Myocyte (in vitro differentiated cells): ENCODE data around the gene CALN1. TPM values are rescaled to one million over a fixed set of nuclear protein-coding genes. Genes with fewer than 3 reads are reported as not detected.
"Not testable (repeated sequence)": the region's sequence is repeated elsewhere in the genome, so short reads cannot be mapped to it uniquely, and the experiment has no call there.

Source experiments
- DNase-seq: peaks from one replicate; pipeline ENCODE4 v3.0.0-alpha.2; 2012; ENCODE audit warnings: low read depth
- total RNA-seq: library from RNA; depleted of rRNA; stranded (reverse); fragments of >200 nt; gene quantifications from 2 replicates; pipeline ENCODE4 v1.2.3, GENCODE V29; 2014

The CALN1 gene
- total RNA-seq, 1 donor from 2014 or later, result not detected

GRCh38 chr7:72268796-72269195 lies 143.3 kb downstream of the CALN1 start:
- DNase-seq, result no peak

- DNase-seq, result no peak
Observed at GRCh38 chr7:72268090-72268489, 144.0 kb downstream of the CALN1 start.

- DNase-seq, result no peak
Observed at GRCh38 chr7:72267291-72267800, 144.8 kb downstream of the CALN1 start.

- DNase-seq, result no peak
Observed at GRCh38 chr7:72266771-72267170, 145.4 kb downstream of the CALN1 start.

- DNase-seq, result no peak
Observed at GRCh38 chr7:72265071-72265904, 146.8 kb downstream of the CALN1 start.

GRCh38 chr7:72260406-72260805 lies 151.7 kb downstream of the CALN1 start:
- no peak for DNase-seq

- DNase-seq, result no peak
Observed at GRCh38 chr7:72258074-72258473, 154.1 kb downstream of the CALN1 start.

- DNase-seq, result no peak
Observed at GRCh38 chr7:72254455-72254854, 157.7 kb downstream of the CALN1 start.

GRCh38 chr7:72249106-72249505 lies 163.0 kb downstream of the CALN1 start:
- no peak for DNase-seq

GRCh38 chr7:72244826-72245398 lies 167.2 kb downstream of the CALN1 start:
- DNase-seq, result no peak

GRCh38 chr7:72243329-72243728 lies 168.8 kb downstream of the CALN1 start:
- DNase-seq, result no peak

- DNase-seq, result no peak
Observed at GRCh38 chr7:72235351-72235750, 176.8 kb downstream of the CALN1 start.

- DNase-seq, result no peak
Observed at GRCh38 chr7:72234086-72234485, 178.1 kb downstream of the CALN1 start.

- no peak for DNase-seq
Observed at GRCh38 chr7:72230281-72230680, 181.9 kb downstream of the CALN1 start.

GRCh38 chr7:72223351-72223750 lies 188.8 kb downstream of the CALN1 start:
- DNase-seq, result no peak

- DNase-seq, result no peak
Observed at GRCh38 chr7:72222136-72222535, 190.0 kb downstream of the CALN1 start.

- DNase-seq, result no peak
Observed at GRCh38 chr7:72219500-72219899, 192.6 kb downstream of the CALN1 start.

- DNase-seq, result no peak
Observed at GRCh38 chr7:72217151-72217550, 195.0 kb downstream of the CALN1 start.

- DNase-seq, result no peak
Observed at GRCh38 chr7:72213769-72214168, 198.4 kb downstream of the CALN1 start.

GRCh38 chr7:72213081-72213480 lies 199.1 kb downstream of the CALN1 start:
- DNase-seq, result no peak

GRCh38 chr7:72211175-72211574 lies 201.0 kb downstream of the CALN1 start:
- DNase-seq, result no peak

- not testable (repeated sequence) for DNase-seq
Observed at GRCh38 chr7:72209006-72209405, 203.1 kb downstream of the CALN1 start.

GRCh38 chr7:72196176-72196575 lies 216.0 kb downstream of the CALN1 start:
- no peak for DNase-seq
